RCC 7860 (cell line): ENCODE results near the gene JPT1.
"Not testable (repeated sequence)": the region's sequence is repeated elsewhere in the genome, so short reads cannot be mapped to it uniquely, and the experiment has no call there.

Experiments
- DNase-seq: peaks from one replicate; pipeline ENCODE4 v3.0.0-alpha.2; 2015; ENCODE audit warnings: low spot score
- FAIRE-seq: peaks from 2 replicates; lab custom pipeline; 2012; peaks lifted over from hg19 to GRCh38; lab: Jason Lieb, UNC

JPT1 gene

DNA sequence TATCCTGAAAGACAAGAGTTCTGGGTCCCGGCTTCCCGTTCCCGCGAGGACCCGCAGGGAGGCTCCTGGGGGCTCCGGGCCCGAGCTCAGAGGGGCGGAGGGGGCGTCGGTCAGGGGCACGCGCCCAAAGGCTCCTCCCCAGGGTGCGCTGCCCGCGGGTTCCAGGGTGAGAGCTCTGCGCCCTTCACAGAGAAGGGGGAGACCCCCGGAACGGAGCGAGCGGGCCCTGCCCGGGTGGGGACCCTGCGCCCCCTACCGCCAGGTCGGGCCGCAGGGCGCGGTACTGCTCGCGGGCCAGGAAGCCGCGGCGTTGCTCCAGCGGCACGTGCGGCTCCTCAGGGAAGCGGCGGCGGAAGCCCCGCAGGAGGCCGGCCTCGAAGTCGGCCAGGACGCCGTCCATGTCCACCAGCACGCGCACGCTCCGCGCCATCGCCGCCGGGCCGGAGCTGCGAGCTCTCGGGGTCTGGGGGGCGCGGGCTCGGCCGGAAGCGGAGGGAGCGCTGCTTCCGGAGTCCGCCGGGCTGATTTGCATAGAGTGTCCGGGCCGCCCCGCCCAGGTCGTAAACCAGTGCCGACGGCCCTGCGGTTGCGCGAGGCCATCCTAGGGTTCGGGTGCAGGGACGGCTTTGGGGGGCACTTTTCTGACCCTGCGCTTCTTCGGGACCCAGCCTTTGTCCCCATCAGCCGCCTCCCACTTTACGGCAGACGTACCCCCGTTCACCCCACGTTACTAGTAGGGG is 22.9 kb downstream of the JPT1 start, which contains the start of gene NT5C:
NT5C (minus strand) TSS at position 465 of the 740 bp plus-strand sequence; CDS start at position 430, 35 bp downstream.
- FAIRE-seq, result no peak

DNA sequence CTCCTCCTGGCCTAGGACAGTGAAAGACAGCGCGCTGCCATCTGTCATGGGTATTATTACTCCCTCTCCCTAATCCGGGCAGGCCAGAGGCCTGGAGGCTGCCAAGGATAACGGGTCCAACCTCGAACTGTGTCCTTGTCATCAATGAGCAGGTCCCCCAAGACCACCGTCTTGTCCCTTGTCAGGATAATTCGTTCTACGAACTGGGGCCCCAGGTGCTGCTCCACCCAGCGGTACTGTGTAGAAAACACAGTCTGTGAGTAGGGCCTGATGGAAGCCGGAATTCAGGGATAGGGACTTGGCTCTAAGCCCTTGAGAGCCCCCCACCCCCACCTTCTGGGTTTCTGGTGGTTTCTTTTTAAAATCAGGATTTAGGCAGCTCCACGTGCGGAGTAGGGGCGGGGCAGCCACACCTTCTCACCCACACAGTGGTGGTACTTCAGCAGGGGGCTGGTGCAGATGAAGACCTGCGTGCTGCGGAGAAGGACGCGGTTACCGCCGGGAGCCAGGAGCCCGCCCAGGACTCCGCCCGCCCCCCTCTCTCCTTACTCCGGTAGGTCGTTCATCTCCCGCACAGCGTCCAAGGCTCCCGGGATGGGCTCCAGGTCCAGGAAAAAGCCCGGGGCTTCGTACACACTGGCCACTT is 23.6 kb downstream of the JPT1 start:
- peak; percentile 51 for DNase-seq
- no peak for FAIRE-seq

More for the DNA sequence above, 22.9 kb downstream of the JPT1 start, which contains the start of gene NT5C:
- DNase-seq, result peak; percentile 61

DNA sequence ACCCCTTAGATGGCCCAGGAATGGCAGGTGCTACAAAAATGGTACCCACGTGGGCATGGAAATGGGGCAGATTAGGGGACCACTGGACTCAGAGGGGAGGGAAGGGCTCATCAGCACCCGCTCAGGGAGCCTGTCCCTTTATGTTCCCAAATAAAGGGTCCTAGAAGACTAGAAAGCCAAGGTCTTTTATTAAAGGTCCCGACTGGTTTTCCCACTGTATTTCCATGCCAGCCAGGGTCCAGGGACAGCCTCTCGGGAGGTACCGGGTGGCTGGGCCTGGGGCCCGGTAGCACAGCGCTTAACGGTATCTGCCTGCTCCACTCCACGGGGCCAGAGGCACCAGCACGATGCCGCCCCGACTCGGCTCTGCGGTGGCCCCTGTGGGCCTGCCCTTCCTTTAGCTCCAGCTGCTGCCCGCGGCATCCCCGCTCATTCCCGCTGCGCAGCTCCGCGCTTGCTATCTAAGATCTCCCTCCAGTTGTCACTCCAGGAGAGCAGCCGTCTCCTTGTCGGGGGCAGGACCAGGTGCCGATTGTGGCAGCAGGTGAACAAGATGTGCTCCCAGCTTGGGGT is 24.2 kb downstream of the JPT1 start:
- FAIRE-seq (no peak), DNase-seq (no peak)

DNA sequence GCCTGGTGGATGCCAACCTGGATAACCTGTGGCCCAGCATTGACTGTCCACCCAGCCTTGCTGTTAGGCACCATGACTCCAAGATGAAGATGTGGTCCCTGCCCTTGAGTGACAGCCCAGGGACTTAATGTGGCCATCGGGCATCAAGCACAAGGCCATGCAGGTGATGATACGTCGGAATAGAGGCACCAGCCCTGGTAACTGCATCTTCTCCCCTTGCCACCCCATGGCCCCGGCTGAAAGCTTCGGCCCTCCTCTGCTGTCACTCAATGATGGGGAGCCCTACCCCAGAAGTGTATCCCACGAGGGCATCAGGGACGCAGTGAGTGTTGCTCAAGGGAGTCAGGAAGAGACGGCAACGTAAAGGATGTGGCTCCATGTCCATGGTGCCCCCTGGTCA is 24.7 kb downstream of the JPT1 start:
- no peak for FAIRE-seq
- no peak for DNase-seq

GRCh38 chr17:75128694-75129505 is 25.4 kb downstream of the JPT1 start:
- FAIRE-seq, result no peak
- DNase-seq, result no peak

DNA sequence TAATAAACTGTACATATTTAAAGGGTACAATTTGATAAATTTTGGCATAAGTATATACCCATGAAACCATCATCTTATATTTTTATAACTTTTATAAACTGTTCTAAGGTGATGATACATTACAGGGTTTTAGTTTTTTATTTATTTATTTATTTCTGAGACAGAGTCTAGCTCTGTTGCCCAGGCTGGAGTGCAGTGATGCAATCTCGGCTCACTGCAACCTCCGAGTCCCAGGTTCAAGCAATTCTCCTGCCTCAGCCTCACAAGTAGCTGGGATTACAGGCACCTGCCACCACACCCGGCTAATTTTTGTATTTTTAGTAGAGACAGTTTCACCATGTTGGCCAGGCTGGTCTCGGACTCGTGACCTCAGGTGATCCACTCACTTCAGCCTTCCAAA is 26.4 kb downstream of the JPT1 start:
- not testable (repeated sequence) for FAIRE-seq, DNase-seq

DNA sequence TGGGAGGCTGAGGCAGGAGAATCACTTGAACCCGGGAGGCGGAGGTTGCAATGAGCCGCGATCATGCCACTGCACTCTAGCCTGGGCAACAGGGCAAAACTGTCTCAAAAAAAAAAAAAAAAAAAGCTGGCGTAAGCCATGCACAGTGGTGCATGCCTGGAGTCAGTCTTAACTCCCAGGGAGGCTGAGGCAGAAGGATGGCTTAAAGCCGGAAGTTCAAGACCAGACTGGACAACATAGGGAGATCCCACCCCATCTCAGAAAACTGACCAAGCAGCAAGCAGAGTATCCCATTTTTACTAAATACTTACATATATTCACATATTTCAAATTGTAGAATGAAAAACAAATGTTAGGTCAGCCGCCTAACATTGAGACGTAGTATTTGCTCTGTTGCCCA is 27.4 kb downstream of the JPT1 start:
- DNase-seq, result no peak
- FAIRE-seq, result no peak

DNA sequence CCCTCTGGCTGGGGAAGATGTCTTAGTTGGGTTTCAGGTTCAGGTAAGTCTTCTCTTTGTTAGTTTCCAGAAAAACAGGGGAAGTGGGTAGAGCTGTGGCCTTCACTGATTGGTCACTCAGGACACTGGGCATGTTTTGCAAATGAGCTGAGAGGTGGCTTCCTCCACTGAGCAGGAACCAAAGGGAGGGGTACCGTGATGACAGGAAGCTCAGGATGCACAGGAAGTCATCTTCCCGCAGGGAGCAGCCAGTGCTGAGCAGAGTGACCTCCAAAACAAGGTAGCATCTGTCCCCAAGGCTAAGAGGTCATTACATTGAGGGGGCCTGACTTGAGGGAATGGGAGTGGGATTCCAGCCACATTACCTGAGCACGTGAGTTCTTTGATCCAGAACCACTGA is 28.3 kb downstream of the JPT1 start:
- no peak for DNase-seq
- no peak for FAIRE-seq

GRCh38 chr17:75124819-75125162 is 29.5 kb downstream of the JPT1 start:
- FAIRE-seq, result no peak
- DNase-seq, result no peak

- peak; percentile 93 for FAIRE-seq
- peak; percentile 100 for DNase-seq
Measured at GRCh38 chr17:75124041-75124818, 30.1 kb downstream of the JPT1 start.

- DNase-seq, result no peak
- FAIRE-seq, result no peak
Measured at GRCh38 chr17:75118307-75118706, 36.0 kb downstream of the JPT1 start.

DNA sequence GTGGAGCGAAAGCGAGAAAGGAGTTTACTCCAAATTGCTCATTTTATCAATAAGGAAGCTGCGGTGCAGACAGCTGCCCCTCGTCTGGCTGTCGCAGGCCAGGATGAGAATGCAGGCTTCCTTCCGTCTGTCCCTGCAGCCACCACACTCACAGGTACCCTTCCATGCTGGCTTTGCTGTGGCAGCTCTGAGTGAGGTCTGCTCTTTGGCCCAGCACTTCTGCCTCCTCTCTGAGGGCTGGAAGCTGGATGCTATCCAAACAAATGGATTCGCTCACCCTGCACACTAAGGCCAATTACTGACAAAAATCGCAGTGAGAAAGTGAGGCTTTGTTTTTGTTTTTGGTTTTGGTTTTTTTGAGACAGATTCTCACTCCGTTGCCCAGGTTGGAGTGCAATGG is 37.6 kb downstream of the JPT1 start:
- DNase-seq (no peak), FAIRE-seq (no peak)

- no peak for FAIRE-seq
- DNase-seq, result no peak
Measured at GRCh38 chr17:75115555-75115954, 38.8 kb downstream of the JPT1 start.

DNA sequence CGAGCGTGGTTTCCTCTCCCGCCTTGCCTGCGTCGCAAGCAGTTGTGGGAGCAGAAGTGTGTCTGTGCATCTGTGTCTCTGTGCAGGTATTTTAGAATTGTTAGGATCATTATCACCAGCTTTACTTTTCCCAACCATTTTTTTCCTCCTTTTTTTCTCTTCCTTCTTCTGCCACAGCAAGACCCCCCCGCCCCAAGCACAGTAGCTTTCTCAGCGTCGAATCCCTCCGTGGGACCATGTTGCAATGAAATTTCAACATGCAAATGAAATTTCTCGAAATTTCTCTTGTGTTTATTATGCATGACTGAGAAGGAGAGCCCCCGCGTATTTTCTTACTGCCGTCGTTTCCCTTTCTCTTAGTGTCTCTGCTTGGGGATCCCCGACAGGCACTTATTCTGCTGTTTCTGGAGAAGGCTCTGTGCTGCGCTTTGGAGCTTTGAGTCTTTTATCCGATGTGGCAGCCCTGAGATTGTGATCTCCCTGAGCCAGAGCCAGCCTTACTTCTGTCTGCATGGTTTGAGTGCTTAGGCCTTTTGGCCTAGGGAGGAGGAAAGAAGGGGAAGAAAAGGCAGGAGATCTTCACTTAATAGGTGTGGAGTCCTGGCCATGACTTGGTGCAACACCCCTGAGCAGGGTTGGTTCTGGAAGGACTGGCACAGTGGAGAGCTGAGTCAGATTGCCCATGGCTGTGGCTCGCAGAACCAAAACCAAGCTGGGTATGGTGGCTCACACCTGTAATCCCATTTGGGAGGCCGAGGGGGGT is 39.6 kb downstream of the JPT1 start:
- DNase-seq (no peak), FAIRE-seq (no peak)

DNA sequence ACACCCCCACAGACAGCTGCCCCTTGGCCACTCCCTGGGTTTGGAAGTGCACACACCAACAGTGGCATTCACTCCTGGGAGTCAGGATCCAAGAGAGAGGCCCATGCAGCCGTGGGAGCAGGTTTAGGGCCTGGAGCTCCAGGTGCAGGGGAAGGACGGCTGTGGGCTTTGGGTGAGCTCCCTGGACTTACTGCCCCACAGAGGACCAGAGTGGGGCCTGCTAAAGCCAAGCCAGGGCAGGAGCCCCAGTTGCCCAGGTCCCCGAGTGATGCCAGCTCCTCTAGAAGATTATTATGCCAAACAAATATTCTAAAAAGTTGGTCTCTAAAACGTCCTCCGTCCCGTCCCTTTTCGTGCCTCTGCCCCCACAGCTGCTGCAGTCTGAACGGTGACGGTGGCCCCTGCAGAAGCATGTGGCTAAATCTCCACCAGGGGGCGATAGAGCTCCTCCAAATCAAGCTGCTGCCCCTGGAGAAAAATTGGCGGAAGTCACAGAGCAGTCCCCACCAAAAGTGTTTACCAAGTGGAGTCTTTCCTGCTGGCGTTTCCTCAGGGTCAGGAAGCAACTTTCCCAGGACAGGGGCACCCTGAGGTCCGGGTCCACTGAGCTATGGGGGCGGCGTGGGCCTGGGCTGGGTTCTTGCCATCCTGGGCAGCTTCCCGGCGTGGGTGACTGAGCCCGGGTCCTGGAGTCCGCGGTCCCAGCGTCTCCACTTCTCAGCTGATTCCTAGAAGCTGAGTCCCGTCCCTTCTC is 40.3 kb downstream of the JPT1 start:
- DNase-seq, result peak; percentile 80
- peak; percentile 61 for FAIRE-seq

GRCh38 chr17:75111777-75112335 is 42.5 kb downstream of the JPT1 start:
- FAIRE-seq (no peak), DNase-seq (no peak)

DNA sequence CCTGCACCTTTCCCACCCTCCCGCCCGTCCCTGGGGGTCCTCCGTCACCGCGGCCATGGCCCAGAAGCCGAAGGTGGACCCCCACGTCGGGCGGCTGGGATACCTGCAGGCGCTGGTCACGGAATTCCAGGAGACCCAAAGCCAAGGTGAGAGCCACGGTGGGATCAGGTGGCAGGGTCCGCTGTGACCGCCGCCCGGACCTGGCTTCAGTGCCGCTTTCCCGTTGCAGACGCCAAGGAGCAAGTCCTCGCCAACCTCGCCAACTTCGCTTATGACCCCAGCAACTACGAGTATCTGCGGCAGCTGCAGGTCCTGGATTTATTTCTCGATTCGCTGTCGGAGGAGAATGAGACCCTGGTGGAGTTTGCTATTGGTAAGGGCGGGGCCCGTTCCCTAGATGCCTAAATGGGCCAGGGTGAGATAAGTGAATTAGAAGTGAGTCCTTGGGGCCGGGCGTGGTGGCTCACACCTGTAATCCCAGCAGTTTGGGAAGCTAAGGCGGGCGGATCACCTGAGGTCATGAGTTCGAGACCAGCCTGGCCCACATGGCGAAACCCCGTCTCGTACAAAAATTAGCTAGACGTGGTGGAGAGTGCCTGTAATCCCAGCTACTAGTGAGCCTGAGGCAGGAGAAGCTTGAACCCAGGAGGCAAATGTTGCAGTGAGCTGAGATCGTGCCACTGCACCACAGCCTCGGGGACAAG is 43.9 kb downstream of the JPT1 start:
- FAIRE-seq (no peak), DNase-seq (no peak)
